Esophagus (tissue), 2 donors: ENCODE results near the gene ALDOC. TPM values are rescaled to one million over a fixed set of nuclear protein-coding genes. Genes with fewer than 3 reads are reported as not detected.

Experiments
- H3K27ac ChIP-seq, 2 donors: one replicate each; pipeline ENCODE4 v1.5.1; 2013; ENCODE audit warnings: low read depth in 2 of 2, mild to moderate bottlenecking in 2 of 2, inconsistent platforms in 1 of 2, low read length in 1 of 2, moderate library complexity in 1 of 2
- H3K27me3 ChIP-seq, 2 donors: one replicate each; pipeline ENCODE4 v1.6.1; 2013; ENCODE audit warnings: low read length in 2 of 2, control low read depth in 1 of 2, mild to moderate bottlenecking in 1 of 2; ENCODE audit not compliant: insufficient read depth in 2 of 2, control insufficient read depth in 1 of 2
- H3K36me3 ChIP-seq, 2 donors: one replicate each; pipeline ENCODE4 v1.6.1; 2013; ENCODE audit warnings: low read length in 1 of 2; ENCODE audit not compliant: control insufficient read depth in 2 of 2, insufficient read depth in 2 of 2
- H3K4me1 ChIP-seq, 2 donors: one replicate each; pipeline ENCODE4 v1.6.1; 2013; ENCODE audit warnings: low read length in 1 of 2; ENCODE audit not compliant: control insufficient read depth in 2 of 2, insufficient read depth in 2 of 2
- H3K4me3 ChIP-seq, 2 donors: one replicate each; pipeline ENCODE4 v1.5.1; 2013; ENCODE audit warnings: low read length in 2 of 2, mild to moderate bottlenecking in 2 of 2, low read depth in 1 of 2, moderate library complexity in 1 of 2
- H3K9me3 ChIP-seq, 2 donors: one replicate each; pipeline ENCODE4 v1.6.1; 2013; ENCODE audit warnings: mild to moderate bottlenecking in 2 of 2, low read depth in 1 of 2, low read length in 1 of 2, moderate library complexity in 1 of 2; ENCODE audit not compliant: control insufficient read depth in 2 of 2, insufficient read depth in 1 of 2
- WGBS, 2 donors: extraction: QIAGEN DNeasy Blood & Tissue Kit; methylation state at CpG; one replicate each; pipeline ENCODE4 v1.1.7; 2013; 5-methylcytosine and 5-hydroxymethylcytosine counted together
- polyA plus RNA-seq, 2 donors: library from polyadenylated mRNA; stranded (reverse); fragments of 200-250 nt; gene quantifications; one replicate each; pipeline ENCODE4 v1.2.3, GENCODE V29; 2013
- donor health status: healthy with polysubstance abuse.
- donor health status: Bipolar disorder and iron deficiency.

Gene ALDOC
- polyA plus RNA-seq, 2 donors, result 21.3 to 24.0 TPM

DNA sequence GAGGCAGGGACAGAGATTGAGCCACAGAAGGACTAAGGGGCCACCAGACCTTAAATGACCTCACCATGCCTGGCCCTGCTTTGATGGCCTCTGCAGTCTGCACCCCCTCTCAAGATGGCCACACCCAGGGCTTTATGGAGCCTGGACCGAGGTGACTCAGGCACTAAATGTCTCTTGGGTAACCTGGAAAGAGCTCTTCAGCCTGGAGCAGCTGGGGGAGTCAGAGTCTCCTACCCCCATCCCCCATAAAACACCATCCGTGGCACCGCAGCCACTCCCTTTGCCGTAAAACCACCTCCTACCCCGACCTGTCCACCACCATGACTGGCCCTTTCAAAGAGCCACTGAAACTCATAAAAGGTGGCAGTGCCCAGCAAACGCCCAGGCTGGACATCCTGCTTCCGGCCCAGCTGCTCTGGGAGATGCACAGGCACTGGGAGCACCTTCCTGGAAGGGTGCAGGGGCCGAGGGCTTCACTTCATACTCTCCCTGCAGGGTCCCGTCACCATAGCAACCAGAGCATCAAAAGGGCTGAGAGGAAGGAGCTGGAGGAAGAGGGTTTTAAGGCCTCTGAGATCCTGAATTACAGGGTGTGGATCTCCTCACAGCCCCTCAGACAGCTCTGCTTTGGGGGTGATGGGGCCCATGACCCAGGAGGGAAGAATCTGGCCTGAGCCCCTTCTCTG is 48.2 kb downstream of the ALDOC start:
- 62 to 63% methylated on average over 9 of the region's 9 CpGs for WGBS, 2 donors
- peaks cover 8 to 54% of the 10 kb centered on the region in 2 donors for H3K4me1 ChIP-seq
- no peaks in the 10 kb centered on the region for H3K9me3 ChIP-seq
- peaks cover 0 to 4% of the 10 kb centered on the region in 2 donors for H3K36me3 ChIP-seq
- no peak overlapping the region for H3K4me3 ChIP-seq
- peak overlapping the region; percentile 76 to 95 for H3K27ac ChIP-seq
- H3K27me3 ChIP-seq, result no peaks in the 10 kb centered on the region

DNA sequence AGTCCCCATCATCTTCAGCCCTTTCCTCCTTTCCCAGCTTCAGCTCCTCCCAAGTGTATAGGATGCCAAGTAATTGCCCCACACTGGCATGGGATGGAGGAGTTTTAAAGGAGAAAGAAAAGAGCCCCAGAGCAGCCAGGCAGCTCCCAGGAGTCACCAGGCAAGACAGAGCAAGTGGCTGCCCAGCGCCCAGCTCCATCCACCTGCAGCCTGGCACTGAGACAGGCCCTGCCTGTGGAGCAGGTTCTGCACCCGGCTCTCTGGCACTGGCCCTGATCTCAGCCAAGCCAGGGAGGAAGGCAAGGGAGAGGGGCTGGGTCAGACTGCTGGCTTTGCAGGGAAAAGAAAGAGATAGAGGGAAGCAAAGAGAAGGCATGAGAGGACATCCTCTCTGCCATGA is 48.8 kb downstream of the ALDOC start:
- Histone ChIP-seq H3K4me3 (no peak overlapping the region), H3K27me3 (no peaks in the 10 kb centered on the region), H3K36me3 (peaks cover 0 to 4% of the 10 kb centered on the region in 2 donors), H3K27ac (peak overlapping the region; percentile 76 to 95), H3K4me1 (peaks cover 8 to 48% of the 10 kb centered on the region in 2 donors), H3K9me3 (no peaks in the 10 kb centered on the region)
- WGBS, 2 donors, result 43 to 44% methylated on average over 2 of the region's 2 CpGs

DNA sequence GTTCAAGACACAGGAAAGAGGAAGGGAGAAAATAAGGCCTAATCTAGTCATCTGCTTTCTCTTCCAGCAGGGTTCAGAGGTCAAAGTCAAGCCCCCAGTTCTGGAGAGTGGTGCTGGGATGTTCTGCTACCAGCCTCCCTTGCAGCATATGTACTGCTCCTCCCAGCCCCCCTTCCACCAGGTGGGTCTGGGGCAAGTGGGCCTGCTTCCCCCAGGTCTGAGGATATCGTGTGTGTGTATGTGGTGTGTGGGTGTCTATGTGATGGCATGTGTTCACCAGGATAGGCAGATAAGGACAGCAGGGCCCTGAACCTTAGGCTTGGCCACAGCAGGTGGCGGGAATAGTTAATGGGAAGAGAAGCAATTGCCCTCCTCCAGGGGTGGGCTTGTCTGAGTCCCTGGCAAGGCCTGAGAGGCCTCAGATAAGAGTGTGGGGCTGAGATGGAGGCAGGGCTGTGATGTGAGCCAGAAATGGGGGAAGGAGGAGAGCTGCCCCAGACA is 49.5 kb downstream of the ALDOC start:
- 77 to 95% methylated on average over 2 of the region's 2 CpGs for WGBS, 2 donors

DNA sequence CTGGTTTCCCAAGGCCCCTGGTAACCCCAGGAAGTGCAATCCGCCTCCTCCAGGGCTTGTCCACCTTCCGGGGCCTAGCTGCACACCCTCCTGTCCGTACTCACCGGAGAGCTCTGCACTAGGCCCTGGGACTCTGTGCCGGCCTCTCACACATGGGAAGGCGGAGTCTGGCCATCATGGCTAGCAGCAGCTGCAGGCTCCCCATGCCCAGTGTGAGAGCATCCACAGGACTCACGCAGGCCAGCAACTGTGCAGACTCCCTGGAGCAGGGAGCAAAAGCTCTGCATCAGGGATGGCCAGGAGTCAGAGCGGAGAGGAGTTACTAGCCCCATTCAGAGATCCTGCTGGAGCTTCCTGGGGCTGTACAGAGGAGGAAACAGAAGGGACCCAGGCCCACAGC is 50.3 kb downstream of the ALDOC start:
- peaks cover 8 to 40% of the 10 kb centered on the region in 2 donors for H3K4me1 ChIP-seq
- peak overlapping the region; percentile 76 to 95 for H3K27ac ChIP-seq
- 70 to 73% methylated on average over 8 of the region's 8 CpGs for WGBS, 2 donors

More for the DNA sequence above, 49.5 kb downstream of the ALDOC start:
- peaks cover 0 to 4% of the 10 kb centered on the region in 2 donors for H3K36me3 ChIP-seq
- peaks cover 8 to 42% of the 10 kb centered on the region in 2 donors for H3K4me1 ChIP-seq
- no peaks in the 10 kb centered on the region for H3K27me3 ChIP-seq
- H3K4me3 ChIP-seq, result no peak overlapping the region
- no peaks in the 10 kb centered on the region for H3K9me3 ChIP-seq
- H3K27ac ChIP-seq, result peak overlapping the region; percentile 76 to 95

DNA sequence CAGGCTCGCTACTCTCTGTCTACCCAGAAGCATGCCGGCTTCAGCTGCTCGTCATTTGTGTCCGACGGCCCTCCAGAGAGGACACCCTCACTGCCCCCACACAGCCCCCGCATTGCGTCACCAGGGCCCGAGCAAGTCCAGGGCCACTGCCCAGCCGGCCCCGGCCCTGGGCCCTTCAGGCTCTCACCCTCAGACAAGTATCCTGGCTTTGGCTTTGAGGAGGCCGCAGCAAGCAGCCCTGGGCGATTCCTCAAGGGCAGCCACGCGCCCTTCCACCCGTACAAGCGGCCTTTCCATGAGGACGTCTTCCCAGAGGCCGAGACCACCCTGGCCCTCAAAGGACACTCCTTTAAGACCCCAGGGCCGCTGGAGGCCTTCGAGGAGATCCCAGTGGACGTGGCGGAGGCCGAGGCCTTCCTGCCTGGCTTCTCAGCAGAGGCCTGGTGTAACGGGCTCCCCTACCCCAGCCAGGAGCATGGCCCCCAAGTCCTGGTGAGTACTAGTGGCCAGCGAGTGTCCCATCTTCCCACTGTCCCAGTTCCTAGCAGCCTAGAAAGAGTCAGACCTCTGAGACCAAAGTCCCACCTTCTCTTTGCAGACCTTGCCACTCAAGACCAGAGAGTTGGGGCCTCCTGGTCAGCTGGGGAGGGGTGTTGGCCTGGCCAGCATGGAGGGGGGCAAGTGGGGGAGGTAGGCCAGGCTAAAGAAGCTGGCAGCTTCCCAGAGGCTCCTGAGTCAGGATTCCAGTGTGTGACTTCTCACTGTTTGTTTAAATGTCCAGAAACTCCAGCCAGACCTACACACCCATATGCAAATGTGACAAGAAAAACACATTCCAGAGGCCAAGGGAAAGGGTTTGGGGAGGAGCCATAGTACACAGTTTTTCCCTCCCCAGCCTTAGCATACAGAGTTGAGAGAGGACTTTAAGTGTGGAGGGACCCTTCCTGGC is 51.9 kb downstream of the ALDOC start:
- Histone ChIP-seq H3K4me1 (peaks cover 8 to 40% of the 10 kb centered on the region in 2 donors), H3K27ac (peak overlapping the region; percentile 81 to 91), H3K36me3 (peaks cover 0 to 2% of the 10 kb centered on the region in 2 donors), H3K9me3 (no peaks in the 10 kb centered on the region), H3K27me3 (no peaks in the 10 kb centered on the region), H3K4me3 (no peak overlapping the region)
- 82 to 84% methylated on average over 25 of the region's 25 CpGs for whole genome bisulfite sequencing, 2 donors

More for the DNA sequence above, 50.3 kb downstream of the ALDOC start:
- H3K27me3 ChIP-seq, result no peaks in the 10 kb centered on the region
- peaks cover 0 to 4% of the 10 kb centered on the region in 2 donors for H3K36me3 ChIP-seq
- no peak overlapping the region for H3K4me3 ChIP-seq
- H3K9me3 ChIP-seq, result no peaks in the 10 kb centered on the region

DNA sequence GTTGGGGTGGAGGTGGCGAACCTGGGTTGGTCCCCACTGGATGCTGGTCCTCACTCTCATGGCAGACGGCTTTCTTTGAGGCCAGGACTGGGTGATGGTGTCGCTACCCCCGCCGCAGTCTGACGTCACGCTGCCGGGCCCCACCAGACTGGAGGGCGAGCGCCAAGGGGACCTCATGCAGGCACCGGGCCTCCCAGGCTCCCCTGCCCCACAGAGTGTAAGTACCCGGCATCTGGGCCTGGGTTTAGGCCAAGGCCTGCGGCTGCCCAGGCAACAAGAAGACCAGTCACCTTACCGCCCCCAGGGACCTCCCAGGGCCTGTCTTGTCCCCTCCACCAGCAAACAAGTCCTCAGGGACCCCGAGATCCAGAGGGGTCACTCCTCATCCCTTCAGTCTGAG is 52.8 kb downstream of the ALDOC start:
- Histone ChIP-seq H3K9me3 (no peaks in the 10 kb centered on the region), H3K36me3 (peaks cover 0 to 4% of the 10 kb centered on the region in 2 donors), H3K27ac (no peak overlapping the region), H3K27me3 (no peaks in the 10 kb centered on the region), H3K4me3 (no peak overlapping the region), H3K4me1 (peaks cover 8 to 36% of the 10 kb centered on the region in 2 donors)
- 87 to 89% methylated on average over 15 of the region's 15 CpGs for WGBS, 2 donors

DNA sequence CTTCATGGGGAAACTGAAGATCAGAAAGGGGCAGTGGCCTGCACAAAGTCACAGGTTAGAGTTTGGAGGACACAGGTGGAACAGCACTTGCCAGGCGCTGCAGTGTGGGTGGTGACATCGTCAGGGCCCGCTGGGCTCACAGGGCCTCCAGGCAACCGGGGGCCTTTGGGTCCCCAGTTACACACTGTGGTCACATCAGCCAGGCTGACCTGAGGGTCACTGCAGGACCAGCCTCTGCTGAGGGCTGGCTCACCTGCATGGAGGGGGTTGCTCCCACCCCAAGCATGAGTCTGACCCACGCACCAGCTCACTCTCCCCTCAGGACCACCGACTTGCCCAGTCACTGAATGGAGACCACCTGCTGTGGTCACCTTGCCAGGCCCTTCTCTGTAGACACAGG is 53.5 kb downstream of the ALDOC start:
- Histone ChIP-seq H3K27me3 (no peaks in the 10 kb centered on the region), H3K4me1 (peaks cover 8 to 29% of the 10 kb centered on the region in 2 donors), H3K9me3 (no peaks in the 10 kb centered on the region), H3K27ac (no peak overlapping the region), H3K4me3 (no peak overlapping the region), H3K36me3 (peaks cover 0 to 4% of the 10 kb centered on the region in 2 donors)
- WGBS, 2 donors, result 80 to 83% methylated on average over 6 of the region's 6 CpGs

Other genes with a start within 250 kb of the ALDOC start
- gene IFT20, start 241.4 kb downstream of the ALDOC start, polyA plus RNA-seq, result 10 to 100 TPM; 23.3 to 35.7 TPM
- 10 to 100 TPM in 1 of 2 donors, 1 to 10 TPM in 1; 9.7 to 22.6 TPM for gene TNFAIP1, start 241.1 kb downstream of the ALDOC start, polyA plus RNA-seq
- 10 to 100 TPM; 29.8 to 69.3 TPM for gene POLDIP2, start 219.4 kb downstream of the ALDOC start, polyA plus RNA-seq
- gene SEBOX, start 211.7 kb downstream of the ALDOC start, polyA plus RNA-seq, result not detected
- under 1 TPM; 0.22 to 0.51 TPM for gene VTN, start 206.6 kb downstream of the ALDOC start, polyA plus RNA-seq
- 1 to 10 TPM; 3.0 to 4.4 TPM for gene SARM1, start 205.2 kb downstream of the ALDOC start, polyA plus RNA-seq
- 1 to 10 TPM in 1 of 2 donors, under 1 TPM in 1; 0.86 to 1.6 TPM for gene SLC46A1, start 170.7 kb downstream of the ALDOC start, polyA plus RNA-seq
- gene SLC13A2, start 103.3 kb downstream of the ALDOC start, polyA plus RNA-seq, result under 1 TPM in 1 of 2 donors, not detected in 1; 0.02 TPM
- 10 to 100 TPM in 1 of 2 donors, 1 to 10 TPM in 1; 8.8 to 10.6 TPM for gene FOXN1, start 70.5 kb downstream of the ALDOC start, polyA plus RNA-seq
- gene UNC119, start 24.3 kb downstream of the ALDOC start, polyA plus RNA-seq, result 10 to 100 TPM; 15.3 to 20.1 TPM
- 10 to 100 TPM in 1 of 2 donors, 1 to 10 TPM in 1; 9.8 to 30.7 TPM for gene PIGS, start 5.4 kb downstream of the ALDOC start, polyA plus RNA-seq
- gene SPAG5, start 22.1 kb upstream of the ALDOC start, polyA plus RNA-seq, result 10 to 100 TPM; 11.6 to 19.7 TPM
- gene RSKR, start 37.3 kb upstream of the ALDOC start, polyA plus RNA-seq, result 1 to 10 TPM; 2.0 to 6.7 TPM
- gene BLTP2, start 68.3 kb upstream of the ALDOC start, polyA plus RNA-seq, result 10 to 100 TPM; 19.2 to 23.5 TPM
- 10 to 100 TPM; 20.7 to 40.6 TPM for gene SDF2, start 85.0 kb upstream of the ALDOC start, polyA plus RNA-seq
- 10 to 100 TPM; 21.4 to 29.2 TPM for gene SUPT6H, start 85.3 kb upstream of the ALDOC start, polyA plus RNA-seq
- gene PROCA1, start 135.0 kb upstream of the ALDOC start, polyA plus RNA-seq, result 1 to 10 TPM in 1 of 2 donors, under 1 TPM in 1; 0.59 to 2.0 TPM
- 10 to 100 TPM; 31.5 to 42.2 TPM for gene RAB34, start 141.0 kb upstream of the ALDOC start, polyA plus RNA-seq
- gene RPL23A, start 143.1 kb upstream of the ALDOC start, polyA plus RNA-seq, result 1,000 to 10,000 TPM in 1 of 2 donors, 100 to 1,000 TPM in 1; 745 to 1,436 TPM
- 10 to 100 TPM; 12.5 to 16.9 TPM for gene TLCD1, start 149.3 kb upstream of the ALDOC start, polyA plus RNA-seq
- 1 to 10 TPM; 2.6 to 5.3 TPM for gene NEK8, start 151.9 kb upstream of the ALDOC start, polyA plus RNA-seq
- 10 to 100 TPM; 30.0 to 34.6 TPM for gene TRAF4, start 167.1 kb upstream of the ALDOC start, polyA plus RNA-seq